ENCODE results near the gene WIPF1.

The WIPF1 gene

DNA sequence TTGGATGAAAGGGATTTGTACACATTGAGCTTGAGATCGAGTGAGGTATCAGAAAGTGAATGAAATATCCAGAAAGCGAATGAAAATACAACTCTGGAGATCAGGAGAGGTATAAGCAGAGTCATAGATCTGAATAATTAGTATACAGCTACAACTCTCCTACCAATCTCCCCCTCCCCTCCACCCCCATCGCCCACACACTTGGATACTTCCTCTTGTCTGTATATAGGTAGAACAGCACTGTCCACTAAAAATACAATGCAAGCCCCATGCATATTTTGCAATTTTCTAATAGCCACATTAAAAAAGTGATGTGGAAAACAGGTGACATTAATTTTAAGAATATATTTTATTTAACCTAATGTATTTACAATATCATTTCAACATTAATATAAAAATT is 23.7 kb upstream of the WIPF1 start:
- no peak for DNase-seq (ENCODE audit: low read depth in 3 of 3)

- DNase-seq (ENCODE audit: low read depth in 3 of 3): no peak
Measured at GRCh38 chr2:174618179-174618578, 20.6 kb upstream of the WIPF1 start.

DNA sequence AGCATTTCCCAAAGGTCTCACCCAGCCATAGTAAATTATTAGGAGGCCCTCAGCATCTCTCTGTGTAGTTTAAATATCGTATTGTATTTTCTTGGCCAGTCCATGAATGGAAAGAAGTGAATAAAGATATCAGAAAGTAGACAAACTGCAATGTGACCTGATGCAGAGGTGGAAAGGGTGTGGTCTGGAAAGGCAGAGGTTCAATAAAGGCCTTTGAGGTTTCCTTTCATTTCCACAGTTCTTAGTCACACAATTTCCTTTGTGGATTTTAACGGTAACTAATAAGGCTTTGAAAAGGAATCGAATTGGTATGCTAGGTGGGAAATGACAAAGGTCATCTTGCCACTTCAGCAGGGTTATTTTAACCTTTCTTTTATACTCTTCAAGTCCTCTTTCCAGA is 20.1 kb upstream of the WIPF1 start:
- no peak for DNase-seq (ENCODE audit: low read depth in 3 of 3)

GRCh38 chr2:174617120-174617519 is 19.5 kb upstream of the WIPF1 start:
- DNase-seq (ENCODE audit: low read depth in 3 of 3): no peak

DNA sequence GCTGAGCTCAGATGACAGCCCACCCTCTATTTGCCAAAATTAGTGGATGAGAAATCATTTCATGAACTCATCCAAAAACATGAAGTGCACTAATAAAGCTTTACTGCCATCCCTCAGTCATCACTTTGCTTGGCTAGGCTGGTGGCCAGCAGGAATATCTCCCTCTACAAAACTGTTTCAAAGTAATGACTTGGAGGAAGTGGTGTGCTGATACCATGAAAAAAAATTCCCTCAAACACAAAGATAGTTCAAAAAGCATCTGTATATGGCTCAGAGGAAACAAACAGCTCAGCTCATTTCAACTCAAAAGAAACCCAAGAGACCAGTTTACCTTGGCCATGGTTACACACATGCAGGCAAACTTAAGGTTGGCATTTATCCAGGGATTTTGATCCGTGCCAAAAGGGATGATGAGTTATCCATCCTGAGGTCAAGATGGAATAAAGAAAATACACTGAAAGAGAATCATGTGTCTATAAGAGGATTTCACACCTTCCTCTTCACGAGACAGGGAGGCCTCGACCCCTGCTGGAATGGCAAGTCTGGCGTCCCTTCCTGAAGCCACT is 18.4 kb upstream of the WIPF1 start:
- no peak for DNase-seq (ENCODE audit: low read depth in 3 of 3)

DNA sequence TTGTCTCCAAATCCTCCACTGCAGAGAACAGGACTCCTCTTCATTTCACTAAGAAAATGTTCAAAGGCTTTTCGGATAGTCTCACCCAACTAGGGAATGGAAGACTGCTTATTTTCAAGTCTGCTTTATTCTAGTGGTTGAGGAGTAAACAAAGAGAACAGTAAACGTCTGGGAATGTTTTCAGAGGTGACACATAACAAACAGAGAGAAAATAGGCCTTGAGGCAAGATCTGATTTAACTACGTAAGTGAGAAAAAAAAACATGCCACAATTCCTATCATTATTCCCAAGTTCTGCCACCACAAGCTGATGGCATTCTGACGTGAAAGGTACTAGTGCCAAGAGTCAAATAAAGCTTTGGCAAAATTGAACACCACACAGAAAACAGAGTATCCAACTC is 16.7 kb upstream of the WIPF1 start:
- no peak for DNase-seq (ENCODE audit: low read depth in 3 of 3)

- no peak for DNase-seq (ENCODE audit: low read depth in 3 of 3)
Measured at GRCh38 chr2:174613531-174613930, 15.9 kb upstream of the WIPF1 start.

DNA sequence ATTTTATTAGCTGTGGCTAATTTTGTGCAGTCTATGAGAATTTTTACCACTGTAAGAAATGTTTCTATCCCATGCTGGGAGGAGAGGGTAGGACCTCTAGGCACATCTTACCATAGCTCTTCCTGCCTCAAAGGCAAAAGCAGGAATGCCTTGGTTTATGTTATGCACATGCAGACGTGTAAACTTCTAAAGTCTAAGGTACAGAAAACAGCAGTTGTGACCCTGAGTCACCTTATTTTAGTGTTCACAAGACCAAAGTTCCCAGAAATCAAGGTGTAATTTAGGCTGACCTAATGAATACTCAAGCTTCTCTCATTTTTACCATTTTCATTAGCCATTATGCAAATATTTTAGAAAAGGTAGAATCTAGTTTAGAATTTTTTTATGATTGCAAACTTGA is 15.4 kb upstream of the WIPF1 start:
- DNase-seq (ENCODE audit: low read depth in 3 of 3): no peak

DNA sequence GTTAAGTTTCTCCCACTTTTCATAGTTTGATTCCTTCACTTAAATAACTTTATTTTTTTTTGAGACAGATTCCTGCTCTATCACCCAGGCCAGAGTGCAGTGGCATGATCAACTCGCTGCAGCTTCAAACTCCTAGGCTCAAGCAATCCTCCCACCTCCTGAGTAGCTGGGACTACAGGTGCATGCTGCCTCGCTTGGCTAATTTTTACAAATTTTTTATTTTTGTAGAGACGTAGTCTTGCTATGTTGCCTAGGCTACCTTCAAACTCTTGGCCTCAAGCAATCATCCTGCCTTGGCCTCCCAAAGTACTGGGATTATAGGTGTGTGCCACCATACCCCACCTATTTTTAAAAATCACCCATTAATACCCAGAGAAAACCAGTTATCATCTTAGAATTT is 14.2 kb upstream of the WIPF1 start:
- DNase-seq (ENCODE audit: low read depth in 3 of 3): no peak

GRCh38 chr2:174611006-174611405 is 13.4 kb upstream of the WIPF1 start:
- DNase-seq (ENCODE audit: low read depth in 3 of 3): no peak

- no peak for DNase-seq (ENCODE audit: low read depth in 3 of 3)
Measured at GRCh38 chr2:174610243-174610995, 12.8 kb upstream of the WIPF1 start.

- DNase-seq (ENCODE audit: low read depth in 3 of 3): no peak
Measured at GRCh38 chr2:174609261-174609660, 11.7 kb upstream of the WIPF1 start.

DNA sequence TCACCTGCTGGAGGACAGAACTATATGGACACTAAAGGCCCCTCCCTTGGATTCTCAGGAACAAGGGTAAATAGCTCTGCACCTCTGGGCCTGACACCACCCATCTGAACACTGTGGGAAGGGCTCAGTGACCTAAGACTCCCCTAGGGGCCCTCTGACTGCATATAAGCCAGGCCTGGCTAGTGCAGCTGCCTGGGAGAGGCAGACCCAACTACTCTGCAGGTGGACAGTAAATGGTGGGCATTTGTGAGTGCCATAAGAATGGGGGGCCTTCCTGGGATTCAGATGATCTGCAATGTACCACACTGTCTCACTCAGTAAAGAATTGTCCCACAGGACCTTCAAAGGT is 11.2 kb upstream of the WIPF1 start:
- no peak for DNase-seq (ENCODE audit: low read depth in 3 of 3)

GRCh38 chr2:174607989-174608865 is 10.6 kb upstream of the WIPF1 start:
- no peak for DNase-seq (ENCODE audit: low read depth in 3 of 3)

GRCh38 chr2:174607584-174607983 is 10.0 kb upstream of the WIPF1 start:
- DNase-seq (ENCODE audit: low read depth in 3 of 3): no peak

DNA sequence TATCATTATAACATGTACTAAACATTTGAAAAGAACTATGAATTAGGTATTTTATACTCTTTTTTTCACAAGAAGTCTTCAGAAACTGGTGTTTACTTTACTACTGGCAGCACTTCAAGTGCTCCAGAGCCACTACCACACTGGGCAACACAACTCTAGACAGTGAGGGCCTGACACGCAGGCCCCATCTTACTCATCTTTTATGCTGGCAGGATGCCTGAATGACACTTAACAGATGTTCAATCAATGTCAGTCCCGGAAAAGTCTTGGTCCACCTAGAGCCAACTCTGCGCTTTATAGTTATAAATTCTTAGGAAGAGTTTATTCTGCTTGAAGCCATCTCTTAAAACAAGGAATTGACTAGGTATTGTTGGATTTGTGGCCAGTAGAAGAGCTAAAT is 8.7 kb upstream of the WIPF1 start:
- peak in 1 of 3 donors; percentile 28 for DNase-seq (ENCODE audit: low read depth in 3 of 3)

GRCh38 chr2:174605687-174606086 is 8.1 kb upstream of the WIPF1 start:
- DNase-seq (ENCODE audit: low read depth in 3 of 3): no peak

GRCh38 chr2:174603280-174603679 is 5.7 kb upstream of the WIPF1 start:
- DNase-seq (ENCODE audit: low read depth in 3 of 3): peak in 1 of 3 donors; percentile 30

DNA sequence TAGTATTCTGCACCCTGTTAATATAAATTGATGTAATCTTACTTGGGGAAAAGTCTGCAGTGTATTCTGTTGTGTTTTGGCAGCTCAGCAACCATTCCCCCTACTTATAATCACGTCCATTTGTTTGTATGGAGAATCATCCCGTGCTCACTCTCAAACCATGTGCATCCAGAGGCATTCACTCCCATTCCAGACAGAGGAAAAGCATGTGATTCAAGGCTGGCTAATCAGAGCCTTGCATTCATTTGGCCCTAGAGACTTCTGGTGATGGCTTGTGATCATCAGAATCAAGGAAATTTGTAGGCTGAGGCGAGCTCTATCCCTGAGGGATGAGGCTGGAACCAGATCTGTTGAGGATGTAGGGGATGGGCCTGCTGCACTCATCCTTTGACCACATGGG is 5.1 kb upstream of the WIPF1 start:
- no peak for DNase-seq (ENCODE audit: low read depth in 3 of 3)

DNA sequence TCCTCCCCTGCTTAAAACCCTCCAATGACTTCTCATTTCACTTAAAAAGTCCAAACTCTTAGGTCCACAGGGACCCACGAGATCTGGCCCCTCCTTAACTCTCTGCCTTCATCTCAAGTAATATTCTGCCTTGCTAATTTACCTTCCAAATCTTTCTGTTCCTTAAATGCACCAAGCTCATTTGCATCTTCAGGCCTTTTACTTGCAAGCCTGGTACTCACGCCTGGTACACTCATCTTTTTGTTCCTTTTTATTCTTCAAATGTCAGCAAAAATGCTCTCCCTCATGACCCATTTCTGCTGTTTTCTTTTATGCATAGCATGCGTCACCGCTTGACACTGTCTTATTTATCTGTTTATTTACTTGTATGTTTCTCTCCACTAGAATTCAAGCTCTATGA is 2.7 kb upstream of the WIPF1 start:
- DNase-seq (ENCODE audit: low read depth in 3 of 3): no peak

DNA sequence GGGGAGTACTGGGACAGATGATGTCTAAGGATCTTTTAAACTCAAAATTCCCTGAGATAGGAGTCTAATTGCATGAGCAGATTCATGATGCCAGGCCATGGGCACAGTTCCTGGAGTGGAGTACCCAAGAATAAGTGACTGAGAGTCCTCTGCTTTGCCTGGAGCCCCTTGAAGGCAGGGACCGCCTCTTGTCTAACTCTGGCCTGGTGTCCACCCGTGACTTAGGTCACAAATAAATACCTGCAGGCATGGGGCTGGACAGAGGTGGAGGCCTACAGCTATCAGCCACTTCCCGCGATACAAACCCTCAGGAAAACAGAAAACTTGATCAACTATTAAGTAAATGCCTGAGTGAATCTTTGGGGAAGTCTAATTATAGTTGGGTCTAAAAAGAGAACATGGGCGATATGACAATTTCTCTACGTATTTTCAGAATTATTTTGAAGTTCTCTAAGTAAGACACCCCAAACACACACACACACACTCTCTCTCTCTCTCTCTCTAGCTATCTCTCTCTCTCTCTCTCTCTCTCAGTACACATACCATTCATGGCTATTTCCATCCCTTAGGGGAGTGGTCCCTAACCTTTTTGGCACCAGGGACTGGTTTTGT is 1.8 kb upstream of the WIPF1 start:
- DNase-seq (ENCODE audit: low read depth in 3 of 3): no peak

- DNase-seq (ENCODE audit: low read depth in 3 of 3): no peak
Measured at GRCh38 chr2:174597009-174597344, 627 bp downstream of the WIPF1 start.
